ENCODE measurements around the gene PPP1R1A.

Gene PPP1R1A

GRCh38 chr12:54569995-54570528 is 18.4 kb downstream of the PPP1R1A start:
- DNase-seq = no peak

GRCh38 chr12:54569072-54569471 is 19.4 kb downstream of the PPP1R1A start:
- no peak for DNase-seq

DNA sequence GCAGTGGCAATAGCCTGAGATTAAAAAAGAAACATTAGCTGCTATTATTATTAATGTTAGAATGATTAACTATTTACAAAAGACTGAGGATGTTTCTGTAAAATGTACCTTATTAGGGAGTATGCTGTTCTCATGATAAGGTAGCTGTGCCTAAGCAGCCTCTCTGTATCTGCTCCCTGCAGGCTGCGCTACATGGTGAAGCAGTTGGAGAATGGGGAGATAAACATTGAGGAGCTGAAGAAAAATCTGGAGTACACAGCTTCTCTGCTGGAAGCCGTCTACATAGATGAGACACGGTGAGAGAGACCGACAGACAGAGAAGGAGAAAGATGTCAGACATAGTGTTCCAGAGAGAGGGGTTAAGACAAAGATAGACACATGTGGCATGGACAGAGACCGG is 21.7 kb downstream of the PPP1R1A start:
- DNase-seq = no peak

- DNase-seq = no peak
Measured at GRCh38 chr12:54565986-54566544, 22.4 kb downstream of the PPP1R1A start.

DNA sequence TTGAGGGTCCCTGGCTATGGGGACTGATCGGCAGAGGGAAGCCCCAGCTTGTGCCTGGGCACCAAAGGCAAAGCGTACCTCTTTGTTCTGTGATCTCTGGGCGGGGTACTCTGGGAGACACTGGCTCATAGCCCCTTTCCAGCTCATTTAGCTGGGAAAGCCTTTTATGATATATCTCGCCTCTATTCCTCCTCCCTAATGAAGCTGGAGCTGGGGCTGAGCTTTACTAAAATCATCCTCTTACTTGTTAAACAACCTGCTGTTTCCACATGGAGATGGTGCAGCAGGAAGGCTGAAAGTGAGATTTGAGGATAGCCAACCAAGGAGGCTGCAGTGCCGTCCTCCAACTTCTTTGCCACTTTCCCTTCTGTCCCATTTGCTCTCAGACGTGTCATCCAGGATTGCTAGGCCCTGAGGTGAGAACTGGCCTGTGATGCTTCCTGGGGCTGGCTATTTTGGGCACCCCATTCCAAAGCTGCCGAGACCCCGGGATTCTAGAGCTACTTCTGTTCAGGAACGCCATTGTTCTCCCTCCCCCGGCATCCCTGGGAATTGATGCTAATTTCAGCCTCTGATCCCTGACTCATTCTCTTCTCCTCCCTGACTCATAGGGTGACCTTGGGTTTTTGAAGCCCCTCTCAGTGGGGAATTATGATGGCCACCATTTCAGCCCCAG is 23.0 kb downstream of the PPP1R1A start:
- DNase-seq = no peak

GRCh38 chr12:54564768-54565167 is 23.7 kb downstream of the PPP1R1A start:
- no peak for DNase-seq

DNA sequence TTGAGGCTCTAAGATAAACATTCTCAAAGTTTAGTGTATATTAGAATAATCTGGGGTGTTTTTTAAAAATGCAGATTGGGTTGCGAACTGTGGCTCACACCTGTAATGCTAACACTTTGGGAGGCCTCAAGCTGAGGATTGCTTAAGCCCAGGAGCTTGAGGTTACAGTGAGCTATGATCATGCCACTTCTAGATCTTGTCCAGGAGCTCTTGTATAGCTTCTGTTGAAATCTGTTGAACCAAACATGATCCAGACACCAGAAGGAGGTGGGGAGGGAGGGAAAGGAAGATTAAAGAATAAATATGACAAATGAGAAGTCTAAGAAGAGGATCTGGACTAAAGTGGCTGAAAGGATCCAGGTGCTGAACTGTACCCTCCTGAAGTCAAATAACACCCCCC is 24.7 kb downstream of the PPP1R1A start:
- no peak for DNase-seq

DNA sequence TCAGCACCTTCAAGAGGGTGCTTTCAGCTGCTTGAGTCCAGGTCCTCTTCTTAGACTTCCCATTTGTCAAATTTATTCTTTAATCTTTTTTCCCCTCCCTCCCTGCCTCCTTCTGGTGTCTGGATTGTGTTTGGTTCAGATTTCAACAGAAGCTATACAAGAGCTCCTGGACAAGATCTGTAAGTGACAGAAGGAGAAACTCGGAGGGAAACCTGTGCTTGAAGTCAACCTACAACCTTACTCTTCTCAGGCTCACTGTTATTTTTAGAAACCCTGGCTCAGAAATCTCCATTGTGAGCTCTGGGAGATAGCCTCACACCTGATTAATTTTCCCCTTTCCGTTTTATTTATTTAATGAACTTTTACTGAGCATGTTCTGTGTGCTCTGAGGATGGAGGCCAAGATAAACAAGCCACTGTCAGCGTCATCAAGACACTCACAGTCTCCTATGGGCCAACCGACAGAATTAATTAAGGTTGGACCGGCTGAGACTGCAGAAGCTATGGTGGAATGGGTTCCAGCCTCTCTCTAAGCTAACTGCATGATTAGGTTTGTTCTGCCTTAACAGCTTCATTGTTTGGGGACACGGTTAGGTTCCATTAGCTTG is 25.6 kb downstream of the PPP1R1A start:
- DNase-seq = no peak

GRCh38 chr12:54561164-54561563 is 27.3 kb downstream of the PPP1R1A start:
- peak; percentile 29 for DNase-seq

- DNase-seq = peak; percentile 91
Measured at GRCh38 chr12:54560374-54560858, 28.0 kb downstream of the PPP1R1A start.

- DNase-seq = no peak
Measured at GRCh38 chr12:54558759-54559158, 29.7 kb downstream of the PPP1R1A start.

GRCh38 chr12:54558311-54558710 is 30.1 kb downstream of the PPP1R1A start:
- no peak for DNase-seq

GRCh38 chr12:54555670-54556257 is 32.7 kb downstream of the PPP1R1A start:
- DNase-seq = no peak

DNA sequence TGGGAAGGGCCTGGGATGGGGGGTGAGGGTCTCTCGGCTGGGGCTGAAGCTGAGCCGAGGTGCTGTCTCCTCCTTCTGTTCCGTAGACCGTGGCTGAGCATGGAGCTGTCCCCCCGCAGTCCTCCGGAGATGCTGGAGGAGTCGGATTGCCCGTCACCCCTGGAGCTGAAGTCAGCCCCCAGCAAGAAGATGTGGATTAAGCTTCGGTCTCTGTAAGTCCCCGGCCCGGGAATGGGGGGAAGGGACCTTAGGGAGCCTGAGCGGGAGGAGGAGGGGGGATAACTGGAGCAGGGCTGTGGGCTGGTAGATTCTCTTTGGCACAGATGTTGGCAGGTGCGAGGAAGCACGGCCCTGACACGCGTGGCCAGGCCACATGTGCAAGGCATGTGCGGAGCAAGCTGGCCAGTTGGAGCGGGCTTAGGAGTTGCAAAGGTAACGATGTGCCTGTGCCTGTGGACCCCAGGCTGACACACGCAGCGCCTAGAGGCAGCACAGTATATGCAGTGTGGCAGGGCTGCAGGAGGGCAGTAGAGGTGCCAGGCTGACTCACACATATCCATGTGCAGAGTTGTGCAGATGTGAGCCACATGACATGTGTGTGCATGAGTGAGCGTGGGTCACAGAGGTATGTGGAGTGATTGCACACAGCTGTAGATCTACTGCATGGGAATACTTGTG is 38.5 kb downstream of the PPP1R1A start:
- peak; percentile 32 for DNase-seq

DNA sequence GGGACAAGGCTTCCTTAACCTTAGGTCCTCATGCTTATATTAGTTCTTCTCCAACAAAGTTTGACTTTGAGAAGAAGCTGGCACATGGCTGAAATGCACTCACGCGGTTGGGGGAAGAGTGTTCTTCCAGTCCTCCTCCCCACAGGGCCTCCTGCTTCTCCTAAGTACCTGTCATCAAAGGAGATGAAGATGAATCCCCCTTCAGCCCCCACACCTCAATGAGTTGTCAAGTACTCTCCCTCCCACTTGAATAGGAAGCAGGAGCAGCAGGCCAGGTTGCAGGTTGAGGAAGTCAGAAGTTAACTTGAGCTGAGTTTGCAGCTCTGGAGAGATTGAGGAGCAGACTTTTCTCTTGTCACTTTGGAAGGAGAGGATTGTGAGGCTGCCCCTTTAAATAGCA is 41.9 kb downstream of the PPP1R1A start:
- no peak for DNase-seq

DNA sequence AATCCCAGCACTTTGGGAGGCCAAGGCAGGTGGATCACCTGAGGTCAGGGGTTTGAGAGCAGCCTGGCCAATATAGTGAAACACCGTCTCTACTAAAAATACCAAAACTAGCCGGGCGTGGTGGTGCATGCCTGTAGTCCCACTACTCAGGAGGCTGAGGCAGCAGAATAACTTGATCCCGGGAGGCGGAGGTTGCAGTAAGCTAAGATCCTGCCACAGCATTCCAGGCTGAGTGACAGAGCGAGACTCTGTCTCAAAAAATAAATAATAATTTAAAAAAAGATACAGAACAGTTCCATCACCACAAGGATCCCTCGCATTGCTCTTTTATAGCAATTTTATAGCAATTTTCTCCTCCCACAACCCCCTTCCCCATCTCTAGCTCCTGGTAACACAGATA is 43.7 kb downstream of the PPP1R1A start:
- no peak for DNase-seq

GRCh38 chr12:54543526-54543925 is 44.9 kb downstream of the PPP1R1A start:
- DNase-seq = no peak

- no peak for DNase-seq
Measured at GRCh38 chr12:54541751-54542290, 46.6 kb downstream of the PPP1R1A start.

DNA sequence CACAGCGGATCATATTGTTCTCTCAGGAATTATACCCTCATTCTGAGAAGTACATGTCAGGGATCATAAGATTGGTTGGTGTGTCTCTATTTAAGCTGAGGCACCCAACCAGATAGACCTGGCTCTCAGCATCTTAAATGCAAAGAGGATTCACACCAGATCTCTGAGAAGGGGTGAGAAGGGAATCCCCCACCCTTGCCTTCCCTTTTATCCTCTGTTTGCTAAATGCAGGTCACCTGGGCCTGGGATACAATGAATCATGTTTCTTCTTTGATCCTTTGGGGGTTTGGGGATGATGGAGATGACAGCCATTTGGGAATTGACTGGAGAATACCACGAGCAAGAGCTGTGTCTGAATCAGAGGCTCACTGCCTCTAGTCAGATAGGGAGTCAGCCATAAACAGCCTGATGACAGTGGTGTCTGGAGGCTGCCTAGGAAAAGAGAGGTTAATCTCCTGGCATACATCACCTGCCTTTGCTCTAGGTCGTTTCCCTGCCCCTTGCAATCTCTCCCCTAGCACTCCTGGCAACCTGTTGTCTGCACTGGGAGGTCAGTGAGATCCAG is 50.2 kb downstream of the PPP1R1A start:
- no peak for DNase-seq

DNA sequence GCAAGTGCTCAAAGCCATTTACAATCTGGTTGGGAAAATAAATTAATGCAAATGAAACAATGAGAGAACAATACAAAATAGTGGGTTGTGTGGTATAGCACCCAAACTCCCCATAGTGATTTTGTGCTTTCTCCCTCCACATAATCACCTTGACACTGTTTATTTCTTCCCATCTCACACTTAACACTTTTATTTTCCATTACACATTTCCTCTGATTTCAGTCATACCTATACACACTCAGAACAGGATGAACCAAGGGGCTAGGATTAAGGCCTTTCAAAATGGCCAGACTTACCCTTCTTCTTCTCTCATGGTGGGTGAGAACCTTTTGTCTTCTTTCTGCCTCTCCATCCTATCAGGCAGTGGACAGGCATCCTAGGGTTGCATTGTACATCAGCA is 53.0 kb downstream of the PPP1R1A start:
- DNase-seq = no peak

DNA sequence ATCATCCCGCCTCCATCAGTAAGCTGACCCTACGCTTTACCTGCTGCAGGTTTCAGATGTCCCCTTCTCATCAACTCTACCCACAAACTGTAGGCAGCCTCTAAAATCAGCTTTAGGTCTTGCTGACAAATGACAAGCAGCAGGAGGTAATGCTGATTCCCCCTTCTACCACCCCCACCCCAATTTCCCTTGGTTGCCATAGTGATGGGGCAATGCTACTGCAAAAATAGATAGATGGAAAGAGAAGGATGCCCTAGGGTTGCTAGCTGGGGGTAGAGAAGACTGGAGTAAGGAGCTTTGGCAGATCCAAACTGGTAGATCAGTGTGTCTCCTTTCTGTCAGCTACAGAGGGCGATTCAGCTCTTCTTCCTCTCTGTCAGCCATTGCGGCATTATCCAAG is 58.9 kb downstream of the PPP1R1A start:
- no peak for DNase-seq

All from activated CD4-positive, alpha-beta T cell treated with anti-CD3 and anti-CD28 coated beads, Interleukin-2, Interleukin-6, amounts not matched to agents 100 ng/mL and 50 ng/mL, durations not matched to agents 16 hours and 8 hours (primary cell).